HepG2 (cell line): ENCODE results near the gene FYTTD1. TPM values are rescaled to one million over a fixed set of nuclear protein-coding genes. Genes with fewer than 3 reads are reported as not detected.

ENCODE experiments used
- BCL6 ChIP-seq: IDR thresholded peaks from 2 replicates; pipeline ENCODE4 v1.6.1; 2016; ENCODE audit warnings: missing genetic modification reagents, missing compliant biosample characterization
- CBX1 ChIP-seq: IDR thresholded peaks from one replicate; pipeline ENCODE4 v1.6.1; 2016; ENCODE audit warnings: antibody characterized with exemption, low read depth
- CREM ChIP-seq, 2 experiments: sonication (generic) in 1 of 2; formaldehyde crosslinking in 1 of 2; IDR thresholded peaks; 2 replicates each; pipeline versions ENCODE4 v1.4.0 to v1.6.1; 2016 to 2020; ENCODE audit warnings: antibody characterized with exemption in 1 of 2, mild to moderate bottlenecking in 1 of 2, missing genetic modification reagents in 1 of 2
- ELF1 ChIP-seq: sonication (generic); formaldehyde crosslinking; IDR thresholded peaks from 2 replicates; pipeline ENCODE4 v1.4.0; 2020; ENCODE audit warnings: missing genetic modification reagents
- GABPB1 ChIP-seq: IDR thresholded peaks from 2 replicates; pipeline ENCODE4 v1.6.1; 2016; ENCODE audit warnings: mild to moderate bottlenecking, missing genetic modification reagents, moderate library complexity, missing compliant biosample characterization
- GATAD2A ChIP-seq: IDR thresholded peaks from 2 replicates; pipeline ENCODE4 v1.6.1; 2016
- HNRNPK ChIP-seq: fragments of 200-400 bp; formaldehyde crosslinking; IDR thresholded peaks from 2 replicates; pipeline ENCODE4 v1.6.1; 2018; ENCODE audit warnings: low read length, low read depth, moderate library complexity, mild to moderate bottlenecking; ENCODE audit not compliant: poor library complexity, severe bottlenecking
- HNRNPLL ChIP-seq: fragments of 200-400 bp; formaldehyde crosslinking; IDR thresholded peaks from 2 replicates; pipeline ENCODE4 v1.6.1; 2017; ENCODE audit warnings: mild to moderate bottlenecking, low read depth, low read length; ENCODE audit not compliant: poor library complexity, severe bottlenecking
- IRF2 ChIP-seq: IDR thresholded peaks from 2 replicates; pipeline ENCODE4 v1.6.1; 2018; ENCODE audit warnings: missing genetic modification reagents, missing compliant biosample characterization
- ISX ChIP-seq: sonication (generic); formaldehyde crosslinking; conservative IDR thresholded peaks from 2 replicates; pipeline ENCODE4 v1.5.0; 2020; ENCODE audit warnings: missing genetic modification reagents
- KAT8 ChIP-seq: IDR thresholded peaks from 2 replicates; pipeline ENCODE4 v1.6.1; 2016; ENCODE audit warnings: missing genetic modification reagents, missing compliant biosample characterization
- KDM5B ChIP-seq: sonication (generic); formaldehyde crosslinking; IDR thresholded peaks from 2 replicates; pipeline ENCODE4 v1.4.0; 2020; ENCODE audit warnings: missing genetic modification reagents, mild to moderate bottlenecking, borderline replicate concordance
- MLLT10 ChIP-seq: sonication (generic); formaldehyde crosslinking; IDR thresholded peaks from 2 replicates; pipeline ENCODE4 v1.4.0; 2020; ENCODE audit warnings: missing genetic modification reagents
- NR2C2 ChIP-seq: sonication (generic); formaldehyde crosslinking; IDR thresholded peaks from 2 replicates; pipeline ENCODE4 v1.4.0; 2020; ENCODE audit warnings: missing genetic modification reagents, mild to moderate bottlenecking, moderate library complexity, borderline replicate concordance
- TBL1XR1 ChIP-seq: fragments of 150-350 bp; IDR thresholded peaks from 2 replicates; pipeline ENCODE4 v1.6.1; 2014; ENCODE audit warnings: borderline replicate concordance, low read length; ENCODE audit not compliant: partially characterized antibody
- polyA plus RNA-seq, 8 experiments: library from polyadenylated mRNA; depleted of rRNA in 3 of 8; stranded (reverse) in 7 of 8; unstranded in 1 of 8; fragments of >200 nt; fragmentation: Illumina TruSeq in 4 of 8; extraction: Trizol in 4 of 8; gene quantifications; 2 replicates each; pipeline versions ENCODE4 v1.2.1 to v1.2.3, GENCODE V29; 2011 to 2016; ENCODE audit warnings: low read depth in 4 of 8, missing spikeins in 1 of 8, mixed read lengths in 1 of 8; ENCODE audit not compliant: insufficient read depth in 1 of 8
- total RNA-seq, 5 experiments: library from RNA; depleted of rRNA; stranded (reverse); fragments of >200 nt; fragmentation: Illumina TruSeq; extraction: Trizol; gene quantifications; 2 replicates each; pipeline ENCODE4 v1.2.3, GENCODE V29; 2016; ENCODE audit warnings: low read depth in 1 of 5
- TF ChIP-seq, protein P1 (sequence below): sonication (generic); formaldehyde crosslinking; IDR thresholded peaks from 2 replicates; pipeline ENCODE4 v1.4.0; 2020; ENCODE audit warnings: low read depth, missing genetic modification reagents
- TF ChIP-seq, protein P2 (sequence below): IDR thresholded peaks from 2 replicates; pipeline ENCODE4 v1.6.1; 2018; ENCODE audit warnings: missing genetic modification reagents, mild to moderate bottlenecking, missing compliant biosample characterization
- TF ChIP-seq, protein P3 (sequence below): sonication (generic); formaldehyde crosslinking; IDR thresholded peaks from 2 replicates; pipeline ENCODE4 v1.8.1; 2023; ENCODE audit warnings: mild to moderate bottlenecking, missing genetic modification reagents
- TF ChIP-seq, protein P4 (sequence below): IDR thresholded peaks from 2 replicates; pipeline ENCODE4 v1.6.1; 2016; ENCODE audit warnings: low read depth, borderline replicate concordance
- TF ChIP-seq, protein P5 (sequence below): sonication (generic); formaldehyde crosslinking; IDR thresholded peaks from 2 replicates; pipeline ENCODE4 v1.4.0; 2020; ENCODE audit warnings: missing genetic modification reagents, borderline replicate concordance

Gene FYTTD1
- total and polyA plus RNA-seq, 2 of the 13 experiments (the other 11 are each of a cell fraction or from before 2014, with no cell fraction given), result 6.5 to 28.8 TPM

DNA sequence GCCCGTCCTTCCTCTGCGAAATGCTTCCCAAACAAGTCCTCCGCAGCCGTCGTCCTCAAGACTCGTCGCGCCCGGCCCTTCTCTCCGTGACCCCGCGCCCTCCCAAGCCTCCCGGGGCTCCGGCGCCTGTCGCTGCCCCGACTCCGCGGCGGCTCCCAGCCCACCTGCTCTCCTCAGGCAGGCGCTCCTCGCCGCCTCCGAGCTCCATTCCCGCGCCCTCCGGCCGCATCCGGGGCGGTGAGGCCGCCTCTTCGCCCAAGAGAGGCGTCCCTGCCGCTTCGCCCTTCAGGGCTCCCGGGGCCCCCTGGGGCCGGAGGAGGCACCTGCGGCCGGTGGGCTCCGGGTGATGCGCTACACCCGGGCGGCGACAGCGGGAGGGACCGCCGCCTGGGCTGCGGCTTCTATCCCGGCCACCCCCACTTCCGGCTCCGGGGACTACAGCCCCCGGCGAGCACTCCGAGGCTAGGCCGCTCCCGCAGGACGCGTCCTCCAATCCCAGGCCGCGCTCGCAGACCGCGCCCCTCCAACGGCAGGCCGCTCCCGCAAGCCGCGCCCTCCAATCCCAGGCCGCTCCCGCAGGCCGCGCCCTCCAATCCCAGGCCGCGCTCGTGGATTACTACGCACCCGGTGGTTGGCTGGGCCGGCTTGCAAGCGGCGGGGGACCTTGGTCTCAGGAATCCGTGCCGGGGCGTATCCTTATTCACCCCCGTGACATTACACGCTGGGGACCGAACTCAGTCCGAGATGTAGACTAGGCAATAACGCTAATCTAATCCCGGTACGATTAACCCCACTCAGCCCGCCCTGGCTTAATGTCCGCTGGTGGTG, 13.0 kb upstream of the FYTTD1 start, which contains the start of gene RUBCN (continued):
- TF ChIP-seq GATAD2A (peak; percentile 38; the same call in 1 of the 2 replicates), IRF2 (CRISPR knock-in tag) (peak; percentile 28; the same call in 1 of the 2 replicates), TBL1XR1 (no peak), MLLT10 (CRISPR knock-in tag) (no peak), KAT8 (CRISPR knock-in tag) (peak; percentile 80), HNRNPLL (peak; percentile 68), CREM (IDR thresholded peaks at IDR 0.05) (peak; percentile 52; the same call in 1 of the 2 replicates), CREM (CRISPR knock-in tag; IDR thresholded peaks at IDR 0.05) (no peak), NR2C2 (peak; percentile 41; the same call in 1 of the 2 replicates), ELF1 (peak; percentile 93), CBX1 (no peak), GABPB1 (peak; percentile 95), BCL6 (CRISPR knock-in tag) (0 out of 2 replicates have a peak, but pooled peaks have one; percentile 14), ISX (CRISPR knock-in tag) (peak; percentile 80; the same call in 1 of the 2 replicates), HNRNPK (peak; percentile 42), KDM5B (CRISPR knock-in tag) (peak; percentile 45; the same call in 1 of the 2 replicates)
- TF ChIP-seq, protein P1, sequence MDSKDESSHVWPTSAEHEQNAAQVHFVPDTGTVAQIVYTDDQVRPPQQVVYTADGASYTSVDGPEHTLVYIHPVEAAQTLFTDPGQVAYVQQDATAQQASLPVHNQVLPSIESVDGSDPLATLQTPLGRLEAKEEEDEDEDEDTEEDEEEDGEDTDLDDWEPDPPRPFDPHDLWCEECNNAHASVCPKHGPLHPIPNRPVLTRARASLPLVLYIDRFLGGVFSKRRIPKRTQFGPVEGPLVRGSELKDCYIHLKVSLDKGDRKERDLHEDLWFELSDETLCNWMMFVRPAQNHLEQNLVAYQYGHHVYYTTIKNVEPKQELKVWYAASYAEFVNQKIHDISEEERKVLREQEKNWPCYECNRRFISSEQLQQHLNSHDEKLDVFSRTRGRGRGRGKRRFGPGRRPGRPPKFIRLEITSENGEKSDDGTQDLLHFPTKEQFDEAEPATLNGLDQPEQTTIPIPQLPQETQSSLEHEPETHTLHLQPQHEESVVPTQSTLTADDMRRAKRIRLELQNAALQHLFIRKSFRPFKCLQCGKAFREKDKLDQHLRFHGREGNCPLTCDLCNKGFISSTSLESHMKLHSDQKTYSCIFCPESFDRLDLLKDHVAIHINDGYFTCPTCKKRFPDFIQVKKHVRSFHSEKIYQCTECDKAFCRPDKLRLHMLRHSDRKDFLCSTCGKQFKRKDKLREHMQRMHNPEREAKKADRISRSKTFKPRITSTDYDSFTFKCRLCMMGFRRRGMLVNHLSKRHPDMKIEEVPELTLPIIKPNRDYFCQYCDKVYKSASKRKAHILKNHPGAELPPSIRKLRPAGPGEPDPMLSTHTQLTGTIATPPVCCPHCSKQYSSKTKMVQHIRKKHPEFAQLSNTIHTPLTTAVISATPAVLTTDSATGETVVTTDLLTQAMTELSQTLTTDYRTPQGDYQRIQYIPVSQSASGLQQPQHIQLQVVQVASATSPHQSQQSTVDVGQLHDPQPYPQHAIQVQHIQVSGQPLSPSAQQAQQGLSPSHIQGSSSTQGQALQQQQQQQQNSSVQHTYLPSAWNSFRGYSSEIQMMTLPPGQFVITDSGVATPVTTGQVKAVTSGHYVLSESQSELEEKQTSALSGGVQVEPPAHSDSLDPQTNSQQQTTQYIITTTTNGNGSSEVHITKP (CRISPR knock-in tag), result no peak
- TF ChIP-seq, protein P2, sequence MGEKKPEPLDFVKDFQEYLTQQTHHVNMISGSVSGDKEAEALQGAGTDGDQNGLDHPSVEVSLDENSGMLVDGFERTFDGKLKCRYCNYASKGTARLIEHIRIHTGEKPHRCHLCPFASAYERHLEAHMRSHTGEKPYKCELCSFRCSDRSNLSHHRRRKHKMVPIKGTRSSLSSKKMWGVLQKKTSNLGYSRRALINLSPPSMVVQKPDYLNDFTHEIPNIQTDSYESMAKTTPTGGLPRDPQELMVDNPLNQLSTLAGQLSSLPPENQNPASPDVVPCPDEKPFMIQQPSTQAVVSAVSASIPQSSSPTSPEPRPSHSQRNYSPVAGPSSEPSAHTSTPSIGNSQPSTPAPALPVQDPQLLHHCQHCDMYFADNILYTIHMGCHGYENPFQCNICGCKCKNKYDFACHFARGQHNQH (CRISPR knock-in tag), result peak; percentile 44; the same call in 1 of the 2 replicates
- TF ChIP-seq, protein P3, sequence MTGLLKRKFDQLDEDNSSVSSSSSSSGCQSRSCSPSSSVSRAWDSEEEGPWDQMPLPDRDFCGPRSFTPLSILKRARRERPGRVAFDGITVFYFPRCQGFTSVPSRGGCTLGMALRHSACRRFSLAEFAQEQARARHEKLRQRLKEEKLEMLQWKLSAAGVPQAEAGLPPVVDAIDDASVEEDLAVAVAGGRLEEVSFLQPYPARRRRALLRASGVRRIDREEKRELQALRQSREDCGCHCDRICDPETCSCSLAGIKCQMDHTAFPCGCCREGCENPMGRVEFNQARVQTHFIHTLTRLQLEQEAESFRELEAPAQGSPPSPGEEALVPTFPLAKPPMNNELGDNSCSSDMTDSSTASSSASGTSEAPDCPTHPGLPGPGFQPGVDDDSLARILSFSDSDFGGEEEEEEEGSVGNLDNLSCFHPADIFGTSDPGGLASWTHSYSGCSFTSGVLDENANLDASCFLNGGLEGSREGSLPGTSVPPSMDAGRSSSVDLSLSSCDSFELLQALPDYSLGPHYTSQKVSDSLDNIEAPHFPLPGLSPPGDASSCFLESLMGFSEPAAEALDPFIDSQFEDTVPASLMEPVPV (CRISPR knock-in tag), result 0 out of 2 replicates have a peak, but pooled peaks have one; percentile 28
- TF ChIP-seq, protein P4, sequence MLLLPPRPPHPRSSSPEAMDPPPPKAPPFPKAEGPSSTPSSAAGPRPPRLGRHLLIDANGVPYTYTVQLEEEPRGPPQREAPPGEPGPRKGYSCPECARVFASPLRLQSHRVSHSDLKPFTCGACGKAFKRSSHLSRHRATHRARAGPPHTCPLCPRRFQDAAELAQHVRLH (CRISPR knock-in tag), result peak; percentile 19; the same call in 1 of the 2 replicates
- TF ChIP-seq, protein P5, sequence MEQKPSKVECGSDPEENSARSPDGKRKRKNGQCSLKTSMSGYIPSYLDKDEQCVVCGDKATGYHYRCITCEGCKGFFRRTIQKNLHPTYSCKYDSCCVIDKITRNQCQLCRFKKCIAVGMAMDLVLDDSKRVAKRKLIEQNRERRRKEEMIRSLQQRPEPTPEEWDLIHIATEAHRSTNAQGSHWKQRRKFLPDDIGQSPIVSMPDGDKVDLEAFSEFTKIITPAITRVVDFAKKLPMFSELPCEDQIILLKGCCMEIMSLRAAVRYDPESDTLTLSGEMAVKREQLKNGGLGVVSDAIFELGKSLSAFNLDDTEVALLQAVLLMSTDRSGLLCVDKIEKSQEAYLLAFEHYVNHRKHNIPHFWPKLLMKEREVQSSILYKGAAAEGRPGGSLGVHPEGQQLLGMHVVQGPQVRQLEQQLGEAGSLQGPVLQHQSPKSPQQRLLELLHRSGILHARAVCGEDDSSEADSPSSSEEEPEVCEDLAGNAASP (CRISPR knock-in tag), result peak; percentile 62; the same call in 1 of the 2 replicates
